CD4-positive, alpha-beta T cell treated with Interferon alpha-2 for 1 hour (primary cell): Measurements from ENCODE around the gene BFSP1.

Source experiments
- DNase-seq, 2 donors: peaks; one replicate each; pipeline ENCODE4 v3.0.0-alpha.2; 2020 to 2022

BFSP1 gene

GRCh38 chr20:17457079-17457478 lies 74.1 kb downstream of the BFSP1 start:
- no peak for DNase-seq

DNA sequence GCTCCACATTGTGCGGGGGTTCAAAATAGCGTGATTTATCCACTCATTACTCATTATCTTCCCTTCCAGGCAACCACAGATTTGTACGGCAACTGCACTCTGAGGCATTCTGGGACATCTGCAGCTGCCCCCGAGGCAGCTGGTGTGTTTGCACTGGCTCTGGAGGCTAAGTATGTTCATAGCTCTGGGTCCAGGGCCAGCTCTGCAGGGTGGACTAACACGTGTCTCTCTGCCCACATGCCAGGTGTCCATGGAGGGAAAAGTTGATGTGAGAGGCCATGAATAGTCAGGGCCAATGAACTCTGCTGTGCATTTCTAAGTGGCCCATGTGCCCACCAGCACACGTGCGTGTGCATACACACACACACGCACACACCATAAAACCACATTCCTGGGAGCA lies 74.9 kb downstream of the BFSP1 start:
- no peak for DNase-seq

DNA sequence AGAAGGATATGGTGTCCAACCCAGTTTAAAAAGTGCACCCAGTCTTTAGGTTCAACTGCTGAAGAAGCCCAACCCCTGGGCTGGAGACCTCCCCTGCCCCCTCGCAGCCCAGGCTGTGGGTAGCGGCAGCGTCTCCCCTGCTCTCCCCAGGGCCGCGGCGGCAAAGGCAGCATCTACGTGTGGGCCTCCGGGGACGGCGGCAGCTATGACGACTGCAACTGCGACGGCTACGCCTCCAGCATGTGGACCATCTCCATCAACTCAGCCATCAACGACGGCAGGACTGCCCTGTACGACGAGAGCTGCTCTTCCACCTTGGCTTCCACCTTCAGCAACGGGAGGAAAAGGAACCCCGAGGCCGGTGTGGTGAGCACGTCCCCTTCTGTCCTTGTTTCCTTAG lies 77.6 kb downstream of the BFSP1 start:
- no peak for DNase-seq

DNA sequence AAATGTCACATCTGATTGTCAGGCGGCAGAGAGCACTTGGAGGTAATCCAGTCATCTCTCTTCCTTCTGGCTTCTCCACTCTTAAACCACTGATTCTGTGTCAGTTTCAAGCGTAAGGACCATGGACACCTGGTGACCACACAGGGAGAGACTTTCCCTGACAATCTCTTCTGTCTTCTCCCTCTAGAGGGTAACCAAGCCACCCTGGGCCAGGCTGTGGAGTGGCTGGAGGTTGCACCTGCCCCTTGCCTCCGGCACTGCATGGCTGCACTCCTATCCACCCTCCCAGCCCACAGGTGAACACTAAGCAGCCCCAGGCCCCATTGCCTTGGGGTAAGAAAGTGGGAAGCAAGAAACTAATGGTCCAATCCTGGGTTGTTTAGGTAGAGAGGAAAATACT lies 78.7 kb downstream of the BFSP1 start:
- no peak for DNase-seq

- DNase-seq: no peak
These were observed 82.1 kb downstream of the BFSP1 start for GRCh38 chr20:17449031-17449430.

GRCh38 chr20:17448071-17448470 lies 83.1 kb downstream of the BFSP1 start:
- DNase-seq: no peak

GRCh38 chr20:17446171-17446570 lies 85.0 kb downstream of the BFSP1 start:
- no peak for DNase-seq

- DNase-seq: no peak
These were observed 85.6 kb downstream of the BFSP1 start for GRCh38 chr20:17445543-17445942.

- no peak for DNase-seq
These were observed 87.1 kb downstream of the BFSP1 start for GRCh38 chr20:17444091-17444490.
